ENCODE results near the gene FAM168A. TPM values are rescaled to one million over a fixed set of nuclear protein-coding genes. Genes with fewer than 3 reads are reported as not detected.

The FAM168A gene
- total RNA-seq, 1 donor: 28.2 TPM

Small RNA genes lying within 50 kb of the gene (small RNA-seq; reads per million reads assigned to genes)
- gene AP000763.2: not detected
- not detected for gene HMGN2P38

Other genes with a start within 250 kb of the FAM168A start
- 2.9 and 4.0 TPM in 2 replicates for gene RELT, start 221.7 kb downstream of the FAM168A start, total RNA-seq
- gene PLEKHB1, start 48.5 kb upstream of the FAM168A start, total RNA-seq: 0.36 and 1.8 TPM in 2 replicates
- gene RAB6A, start 163.0 kb upstream of the FAM168A start, total RNA-seq: 145 and 157 TPM in 2 replicates
- gene MRPL48, start 189.8 kb upstream of the FAM168A start, total RNA-seq: 14.5 and 19.7 TPM in 2 replicates

Data from osteoblast (primary cell).